Osteocyte (in vitro differentiated cells): ENCODE results near the gene PDE6B. TPM values are rescaled to one million over a fixed set of nuclear protein-coding genes. Genes with fewer than 3 reads are reported as not detected.

Experiments used
- DNase-seq: peaks from one replicate; pipeline ENCODE4 v3.0.0; 2021; ENCODE audit warnings: mixed read lengths; ENCODE audit not compliant: unreplicated experiment; ENCODE audit errors: extremely low spot score
- H3K27ac Mint-ChIP-seq: one replicate; pipeline ENCODE4 v1.8.0; 2021; ENCODE audit warnings: mild to moderate bottlenecking, mixed read lengths; ENCODE audit not compliant: unreplicated experiment
- H3K27me3 Mint-ChIP-seq: one replicate; pipeline ENCODE4 v1.8.0; 2021; ENCODE audit warnings: mixed read lengths; ENCODE audit not compliant: unreplicated experiment
- H3K36me3 Mint-ChIP-seq: one replicate; pipeline ENCODE4 v1.8.0; 2021; ENCODE audit warnings: mixed read lengths; ENCODE audit not compliant: unreplicated experiment
- H3K4me1 Mint-ChIP-seq: one replicate; pipeline ENCODE4 v1.8.0; 2021; ENCODE audit warnings: mixed read lengths; ENCODE audit not compliant: unreplicated experiment
- H3K4me3 Mint-ChIP-seq: one replicate; pipeline ENCODE4 v1.8.0; 2021; ENCODE audit warnings: mild to moderate bottlenecking, moderate library complexity, mixed read lengths; ENCODE audit not compliant: unreplicated experiment
- H3K9me3 Mint-ChIP-seq: one replicate; pipeline ENCODE4 v1.8.0; 2021; ENCODE audit warnings: mixed read lengths; ENCODE audit not compliant: unreplicated experiment
- total RNA-seq: library from RNA; stranded (reverse); gene quantifications from 2 replicates; pipeline ENCODE4 v1.2.1, GENCODE V29; 2021
- TF ChIP-seq, protein P1 (sequence below): fragments of 200-600 bp; sonication (generic); IDR thresholded peaks from 2 replicates; pipeline ENCODE4 v1.5.0; 2021; ENCODE audit warnings: antibody characterized with exemption, mild to moderate bottlenecking, moderate library complexity

The PDE6B gene
- total RNA-seq, 1 donor from 2014 or later: 1.6 TPM

DNA sequence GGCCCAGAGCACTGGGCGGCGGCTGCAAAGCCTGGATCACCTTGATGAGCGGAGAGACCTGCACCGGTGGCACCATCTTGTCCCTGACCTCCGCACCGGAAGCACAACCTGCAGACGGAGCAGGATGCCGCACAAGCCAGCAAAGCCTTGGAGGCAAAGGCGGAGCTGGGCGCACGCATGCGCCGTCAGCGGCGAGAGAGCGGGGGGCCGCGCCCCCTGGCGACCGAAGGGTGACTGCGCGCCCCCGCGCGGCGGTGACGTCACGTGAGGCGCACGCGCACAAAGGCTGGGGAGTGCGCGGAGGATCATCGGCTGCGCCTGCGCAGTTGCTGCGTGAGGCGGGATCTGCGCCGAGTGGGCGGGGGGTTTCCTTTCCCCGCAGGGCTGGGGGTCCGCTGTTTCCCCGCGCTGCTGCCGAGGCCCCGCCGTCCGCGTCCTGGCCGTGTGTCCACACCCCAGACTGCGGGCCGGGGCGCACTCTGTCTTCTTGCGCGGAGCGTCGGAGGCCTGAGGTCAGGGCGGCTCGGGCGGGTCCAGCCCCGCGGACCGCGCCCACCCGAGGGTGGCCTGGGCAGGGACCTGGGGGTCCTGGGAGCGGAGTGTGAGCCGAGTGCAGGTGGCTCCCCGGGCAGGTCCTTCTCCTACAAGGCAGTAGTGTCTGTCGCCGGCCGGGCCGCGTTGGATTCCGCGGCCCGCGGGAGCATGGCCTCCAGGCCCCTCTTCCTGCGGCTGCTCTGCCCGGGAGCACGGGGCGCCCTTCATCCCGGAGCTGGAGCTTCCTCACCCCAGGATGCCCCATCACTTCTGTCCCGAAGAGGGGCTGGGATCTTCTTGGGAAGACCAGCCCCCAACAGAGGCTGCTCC, 49.0 kb downstream of the PDE6B start, which contains the start of the genes ATP5ME and MYL5:
TSS of gene ATP5ME (minus strand) at position 105 of the 864 bp plus-strand sequence. CDS start at position 76, 29 bp downstream.
TSS of gene MYL5 (plus strand) at position 371 of the 864 bp plus-strand sequence. CDS start 3,485 bp downstream, outside the sequence.
- Mint-ChIP-seq H3K4me1 (peaks cover 11% of the 10 kb centered on the region), H3K27me3 (no peaks in the 10 kb centered on the region), H3K9me3 (no peaks in the 10 kb centered on the region), H3K36me3 (peaks cover 8% of the 10 kb centered on the region), H3K27ac (peak within 1 kb of the TSS; percentile 50), H3K4me3 (peak within 1 kb of the TSS; percentile 79)
- DNase-seq: peak; percentile 99
- TF ChIP-seq, protein P1, sequence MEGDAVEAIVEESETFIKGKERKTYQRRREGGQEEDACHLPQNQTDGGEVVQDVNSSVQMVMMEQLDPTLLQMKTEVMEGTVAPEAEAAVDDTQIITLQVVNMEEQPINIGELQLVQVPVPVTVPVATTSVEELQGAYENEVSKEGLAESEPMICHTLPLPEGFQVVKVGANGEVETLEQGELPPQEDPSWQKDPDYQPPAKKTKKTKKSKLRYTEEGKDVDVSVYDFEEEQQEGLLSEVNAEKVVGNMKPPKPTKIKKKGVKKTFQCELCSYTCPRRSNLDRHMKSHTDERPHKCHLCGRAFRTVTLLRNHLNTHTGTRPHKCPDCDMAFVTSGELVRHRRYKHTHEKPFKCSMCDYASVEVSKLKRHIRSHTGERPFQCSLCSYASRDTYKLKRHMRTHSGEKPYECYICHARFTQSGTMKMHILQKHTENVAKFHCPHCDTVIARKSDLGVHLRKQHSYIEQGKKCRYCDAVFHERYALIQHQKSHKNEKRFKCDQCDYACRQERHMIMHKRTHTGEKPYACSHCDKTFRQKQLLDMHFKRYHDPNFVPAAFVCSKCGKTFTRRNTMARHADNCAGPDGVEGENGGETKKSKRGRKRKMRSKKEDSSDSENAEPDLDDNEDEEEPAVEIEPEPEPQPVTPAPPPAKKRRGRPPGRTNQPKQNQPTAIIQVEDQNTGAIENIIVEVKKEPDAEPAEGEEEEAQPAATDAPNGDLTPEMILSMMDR: peak; percentile 97

DNA sequence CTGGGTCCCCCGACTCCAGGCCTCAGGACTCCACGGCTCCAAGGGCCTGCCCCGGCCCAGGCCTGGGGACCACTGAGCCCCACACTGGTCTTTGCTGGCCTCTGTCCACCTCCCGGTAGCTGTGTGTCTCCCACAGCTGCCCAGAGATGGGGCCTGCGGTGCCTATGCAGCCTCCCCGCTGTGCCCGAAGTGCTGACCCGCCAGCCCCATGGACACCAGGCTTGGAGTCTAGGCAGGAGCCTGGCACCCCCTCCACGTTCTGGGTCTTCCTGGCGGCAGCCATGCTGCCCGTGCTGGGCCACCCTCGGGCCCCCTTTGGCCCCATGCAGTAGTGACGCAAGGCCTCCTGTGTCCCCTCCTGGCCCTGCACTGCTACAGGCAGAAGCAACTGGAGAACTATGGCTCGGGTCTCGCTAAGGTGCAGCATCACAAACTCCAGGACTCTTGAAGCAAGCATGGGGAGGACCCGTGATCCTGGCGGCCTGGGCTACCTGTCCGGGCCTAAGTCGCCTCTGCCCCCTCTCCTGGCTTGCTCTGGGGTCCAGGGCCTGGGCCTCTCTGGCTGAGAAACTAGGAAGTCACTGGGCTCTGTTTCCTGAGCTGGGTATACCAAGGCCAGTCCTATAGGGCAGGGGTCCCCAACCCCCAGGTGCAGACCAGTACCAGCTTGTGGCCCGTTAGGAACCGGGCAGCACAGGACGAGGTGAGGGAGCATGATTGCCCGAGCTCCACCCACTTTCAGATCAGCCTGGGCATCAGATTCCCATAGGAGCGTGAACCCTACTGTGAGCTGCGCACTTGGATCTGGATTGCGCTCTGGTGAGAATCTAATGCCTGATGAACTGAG, 49.9 kb downstream of the PDE6B start:
- peak overlapping the region; percentile 79 for H3K4me3 Mint-ChIP-seq
- no peak for DNase-seq
- no peaks in the 10 kb centered on the region for H3K27me3 Mint-ChIP-seq
- H3K27ac Mint-ChIP-seq: peak overlapping the region; percentile 50
- TF ChIP-seq, protein P1: no peak
- peaks cover 11% of the 10 kb centered on the region for H3K4me1 Mint-ChIP-seq
- peaks cover 8% of the 10 kb centered on the region for H3K36me3 Mint-ChIP-seq
- no peaks in the 10 kb centered on the region for H3K9me3 Mint-ChIP-seq

DNA sequence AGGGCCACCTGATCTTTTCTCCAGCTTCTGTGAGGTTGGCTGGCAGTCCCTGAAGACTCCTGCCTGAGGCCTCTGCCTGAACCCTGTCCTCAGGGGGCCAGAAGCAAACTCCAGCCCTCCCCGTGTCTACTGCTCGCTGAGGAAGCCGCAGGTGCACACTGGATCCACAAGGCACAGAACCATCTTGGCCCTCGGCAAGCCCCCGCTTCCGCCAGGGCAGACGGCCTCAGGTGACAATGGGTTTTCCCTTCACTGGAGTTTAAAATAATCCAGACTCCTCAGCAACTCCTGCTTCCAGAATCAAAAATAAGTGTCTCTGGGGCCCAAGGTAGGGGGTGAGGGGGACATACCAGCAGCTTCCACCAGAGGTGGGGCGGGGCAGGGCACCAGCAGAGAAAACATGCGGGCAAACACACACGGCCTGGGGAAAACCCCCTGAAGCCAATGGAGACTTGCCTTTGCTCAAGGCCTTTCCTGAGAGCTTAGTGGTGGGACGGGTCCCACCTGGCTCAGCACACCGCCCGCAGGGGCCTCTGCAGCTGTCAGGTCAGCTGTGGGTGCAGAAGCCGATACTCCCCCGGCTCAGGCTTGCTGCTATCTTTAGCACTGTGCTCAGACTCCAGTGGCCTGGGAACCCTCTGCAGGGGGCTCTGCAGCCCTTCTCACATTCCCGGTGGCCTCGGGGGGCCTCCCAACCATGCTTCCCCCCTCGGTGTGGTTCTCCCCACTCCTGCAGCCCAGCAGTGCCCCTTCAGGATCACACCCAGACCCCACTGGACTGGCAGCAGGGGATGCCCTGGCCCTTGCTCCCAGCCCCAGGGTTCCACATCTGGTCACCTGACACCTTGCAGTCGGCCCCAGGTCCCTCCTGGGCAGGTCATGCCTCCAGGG, 50.9 kb downstream of the PDE6B start:
- Mint-ChIP-seq H3K27me3 (no peaks in the 10 kb centered on the region), H3K4me3 (peak overlapping the region; percentile 14), H3K27ac (no peak overlapping the region), H3K4me1 (peaks cover 14% of the 10 kb centered on the region), H3K36me3 (peaks cover 8% of the 10 kb centered on the region), H3K9me3 (no peaks in the 10 kb centered on the region)
- TF ChIP-seq, protein P1: no peak
- no peak for DNase-seq

DNA sequence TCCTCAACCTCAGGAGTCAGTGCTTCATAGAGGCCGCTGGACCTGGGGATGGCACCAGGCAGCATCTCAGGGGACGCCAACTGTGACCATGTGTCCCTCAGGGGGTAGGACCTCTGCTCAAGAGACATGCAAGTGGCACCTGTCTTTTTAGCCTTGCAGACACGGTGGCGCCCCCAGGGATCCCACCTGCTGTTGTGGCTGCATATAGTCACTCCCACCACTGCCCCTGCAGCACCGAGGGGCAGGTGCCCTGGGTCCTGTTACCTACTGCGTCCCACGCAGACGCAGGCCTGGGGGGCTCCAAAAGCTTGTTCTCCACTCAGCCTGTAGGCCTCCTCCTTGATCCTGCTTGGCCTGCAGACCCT, 51.5 kb downstream of the PDE6B start:
- no peak overlapping the region for H3K27ac Mint-ChIP-seq
- H3K9me3 Mint-ChIP-seq: no peaks in the 10 kb centered on the region
- no peak for DNase-seq
- TF ChIP-seq, protein P1: no peak
- H3K4me3 Mint-ChIP-seq: peak overlapping the region; percentile 32
- peaks cover 14% of the 10 kb centered on the region for H3K4me1 Mint-ChIP-seq
- H3K36me3 Mint-ChIP-seq: peaks cover 4% of the 10 kb centered on the region
- no peaks in the 10 kb centered on the region for H3K27me3 Mint-ChIP-seq
